ENCODE data around the gene RAMP1.
"Not testable (repeated sequence)": the region's sequence is repeated elsewhere in the genome, so short reads cannot be mapped to it uniquely, and the experiment has no call there.

Gene RAMP1

DNA sequence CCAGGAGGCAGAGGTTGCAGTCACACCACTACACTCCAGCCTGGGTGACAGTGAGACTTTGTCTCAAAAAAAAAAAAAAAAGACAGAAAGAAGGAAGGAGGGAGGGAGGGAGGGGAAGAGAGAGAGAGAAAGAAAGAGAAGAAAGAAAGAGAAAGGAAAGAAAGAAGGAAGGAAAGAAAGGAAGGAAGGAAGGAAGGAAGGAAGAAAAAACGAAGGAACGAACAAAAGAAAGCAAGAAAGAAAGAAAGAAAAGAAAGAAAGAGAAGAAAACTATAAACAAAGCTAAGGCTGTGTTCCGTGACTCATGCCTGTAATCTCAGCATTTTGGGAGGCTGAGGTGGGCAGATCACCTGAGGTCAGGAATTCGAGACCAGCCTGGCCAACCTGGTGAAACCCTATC is 91.9 kb downstream of the RAMP1 start:
- DNase-seq (ENCODE audit: low spot score), result not testable (repeated sequence)

DNA sequence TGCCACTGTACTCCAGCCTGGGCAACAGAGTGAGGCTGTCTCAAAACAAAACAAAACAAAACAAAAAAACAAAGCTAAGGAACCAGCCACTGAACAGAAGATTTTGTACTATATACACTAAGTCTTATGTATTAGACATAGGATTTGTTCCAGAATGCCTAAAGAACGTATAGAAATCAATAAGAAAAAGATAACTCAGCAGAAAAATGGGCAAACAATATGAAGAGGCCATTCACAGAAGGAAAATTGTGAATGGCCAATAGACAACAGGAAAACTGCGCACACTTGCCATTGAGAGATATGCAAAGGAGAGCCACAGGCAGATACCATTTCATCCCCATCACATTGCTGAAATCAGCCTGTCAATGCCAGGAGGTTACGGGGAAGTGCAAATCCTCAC is 92.5 kb downstream of the RAMP1 start:
- no peak for DNase-seq (ENCODE audit: low spot score)

DNA sequence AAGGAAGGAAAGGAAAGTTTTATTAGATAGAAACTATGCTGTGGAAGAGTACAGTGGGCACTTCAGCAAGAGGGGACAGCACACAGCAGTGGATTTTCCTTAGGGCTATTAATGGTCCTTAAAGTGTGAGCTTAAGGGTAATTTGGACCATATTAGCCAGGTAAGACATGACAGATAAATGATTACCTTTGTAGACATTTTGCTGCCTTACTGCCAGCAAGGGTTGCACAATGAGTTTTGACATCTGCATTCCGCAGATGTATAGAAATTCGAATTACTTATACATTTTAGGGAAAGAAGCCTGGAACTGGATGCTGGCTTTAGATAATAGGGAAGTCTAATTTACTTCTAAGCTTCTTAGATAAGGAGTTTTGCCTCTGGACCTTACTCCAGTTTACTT is 93.4 kb downstream of the RAMP1 start:
- no peak for DNase-seq (ENCODE audit: low spot score)

DNA sequence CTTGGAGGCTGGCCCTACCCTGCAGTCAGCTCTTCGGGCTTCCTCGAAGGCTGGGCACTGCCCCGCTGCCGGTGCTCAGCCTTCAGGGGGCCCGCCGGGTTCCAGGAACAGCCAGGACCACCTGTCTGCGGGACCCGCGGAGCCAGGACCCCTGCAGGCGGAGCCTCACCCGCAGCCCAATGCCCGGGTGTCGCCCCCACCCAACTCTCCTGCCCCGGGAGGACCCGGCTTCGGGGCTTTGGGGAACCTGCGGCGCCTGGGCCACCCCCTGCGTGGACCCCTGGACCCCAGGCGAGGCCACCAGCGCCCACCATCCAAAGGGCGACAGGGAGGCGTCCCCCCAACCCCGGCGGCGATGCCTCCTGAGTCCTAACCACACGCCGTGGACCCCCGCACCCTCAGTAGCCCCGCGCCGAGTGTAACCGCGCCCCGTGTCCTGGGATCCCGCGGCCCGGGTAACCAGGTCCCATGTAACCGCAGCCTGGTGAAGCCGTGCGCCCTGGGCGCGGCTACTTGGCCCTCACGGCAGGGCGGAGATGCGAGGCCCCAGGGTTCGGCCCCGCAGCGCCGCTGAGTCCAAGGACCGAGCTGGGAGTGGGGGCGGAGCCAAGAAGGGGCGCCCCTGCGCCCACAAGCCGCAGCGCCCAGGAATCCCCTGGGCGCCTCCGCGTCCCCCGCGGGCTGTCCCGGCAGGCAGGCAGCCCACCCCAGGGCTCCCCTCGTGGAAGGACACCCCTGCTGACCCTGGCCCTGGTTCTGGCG is 96.4 kb downstream of the RAMP1 start:
- DNase-seq (ENCODE audit: low spot score), result no peak

DNA sequence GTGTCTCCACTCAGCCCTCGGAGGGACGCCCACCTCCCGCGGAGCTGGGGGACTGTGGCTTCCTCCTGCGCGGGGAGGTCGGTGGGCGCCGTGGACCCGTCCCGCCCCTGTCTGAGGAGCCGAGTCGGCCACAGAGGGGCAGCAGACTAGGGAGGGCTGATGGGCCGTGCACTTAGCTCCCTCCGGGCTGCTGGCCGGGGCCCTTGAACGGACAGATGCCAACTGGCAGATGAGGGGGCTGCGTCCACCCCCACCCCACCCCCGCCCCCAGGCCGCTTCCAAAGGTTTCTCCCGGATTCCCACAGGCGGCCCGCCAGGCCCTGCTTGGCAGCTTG is 96.9 kb downstream of the RAMP1 start:
- DNase-seq (ENCODE audit: low spot score), result no peak

DNA sequence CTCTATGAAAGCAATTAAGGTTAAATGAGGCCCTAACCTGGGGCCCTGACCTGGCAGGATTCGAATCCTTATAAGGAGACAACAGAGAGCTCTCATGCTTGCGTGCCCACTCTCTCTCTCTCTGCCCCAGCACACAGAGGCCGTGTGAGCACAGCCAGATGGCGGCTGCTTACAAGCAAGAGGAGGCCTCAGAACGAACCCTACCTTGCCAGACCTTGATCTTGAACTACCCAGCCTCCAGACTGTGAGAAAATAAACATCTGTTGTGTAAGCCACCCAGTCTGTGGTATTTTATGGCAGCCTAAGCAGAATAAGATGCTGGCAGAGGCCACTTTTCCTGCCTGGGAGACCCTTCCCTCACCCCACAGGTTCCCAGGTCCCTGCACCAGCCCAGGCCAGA is 102.2 kb downstream of the RAMP1 start:
- DNase-seq (ENCODE audit: low spot score), result no peak

Data from AG08395 (cell line).